ENCODE measurements around the gene JAML. TPM values are rescaled to one million over a fixed set of nuclear protein-coding genes. Genes with fewer than 3 reads are reported as not detected.
A peak's percentile ranks its signal among the peaks of the same experiment; 100 is the strongest.

JAML gene
- total RNA-seq, 3 donors from 2014 or later: 7.5 to 15.0 (median 7.7) TPM

- Histone ChIP-seq H3K4me1 (ENCODE audit: low read depth) (peaks cover 5% of the 10 kb centered on the region), H3K4me3 (no peak overlapping the region), H3K36me3 (ENCODE audit: low read depth) (no peaks in the 10 kb centered on the region), H3K9me3 (no peaks in the 10 kb centered on the region)
- no peak for DNase-seq
- intact Hi-C loops (cut with DNase I, micrococcal nuclease): no loop called here
- TF ChIP-seq CTCF (IDR thresholded peaks at IDR 0.05): no peak
- peak; percentile 20 for ATAC-seq
Measured at GRCh38 chr11:118219732-118220131, 5.1 kb downstream of the JAML start.

GRCh38 chr11:118219244-118219643 is 5.6 kb downstream of the JAML start:
- no peak for TF ChIP-seq CTCF (IDR thresholded peaks at IDR 0.05)
- Histone ChIP-seq H3K36me3 (ENCODE audit: low read depth) (no peaks in the 10 kb centered on the region), H3K9me3 (no peaks in the 10 kb centered on the region), H3K4me1 (ENCODE audit: low read depth) (peaks cover 8% of the 10 kb centered on the region), H3K4me3 (no peak overlapping the region)
- no peak for ATAC-seq
- intact Hi-C loops (cut with DNase I, micrococcal nuclease): no loop called here
- DNase-seq: no peak

- DNase-seq (no peak), ATAC-seq (no peak)
- Histone ChIP-seq H3K4me1 (ENCODE audit: low read depth) (peaks cover 22% of the 10 kb centered on the region), H3K9me3 (no peaks in the 10 kb centered on the region), H3K36me3 (ENCODE audit: low read depth) (no peaks in the 10 kb centered on the region), H3K4me3 (no peak overlapping the region)
- intact Hi-C loops (cut with DNase I, micrococcal nuclease): no loop called here
- no peak for TF ChIP-seq CTCF (IDR thresholded peaks at IDR 0.05)
Measured at GRCh38 chr11:118217575-118217974, 7.2 kb downstream of the JAML start.

GRCh38 chr11:118216621-118217481 is 8.0 kb downstream of the JAML start:
- H3K4me3 ChIP-seq: no peak overlapping the region
- peaks cover 28% of the 10 kb centered on the region for H3K4me1 ChIP-seq (ENCODE audit: low read depth)
- no peak for TF ChIP-seq CTCF (IDR thresholded peaks at IDR 0.05)
- ATAC-seq (no peak), DNase-seq (no peak)
- no peaks in the 10 kb centered on the region for H3K9me3 ChIP-seq
- intact Hi-C loops (cut with DNase I, micrococcal nuclease): no loop called here
- H3K36me3 ChIP-seq (ENCODE audit: low read depth): no peaks in the 10 kb centered on the region

- TF ChIP-seq CTCF (IDR thresholded peaks at IDR 0.05): no peak
- Histone ChIP-seq H3K9me3 (no peaks in the 10 kb centered on the region), H3K4me3 (no peak overlapping the region), H3K4me1 (ENCODE audit: low read depth) (peaks cover 34% of the 10 kb centered on the region), H3K36me3 (ENCODE audit: low read depth) (no peaks in the 10 kb centered on the region)
- intact Hi-C loops (cut with DNase I, micrococcal nuclease): no loop called here
- DNase-seq (no peak), ATAC-seq (no peak)
Measured at GRCh38 chr11:118215765-118216164, 9.0 kb downstream of the JAML start.
